GM19043 (cell line): Measurements from ENCODE around the gene ITGA7.

Experiments used
- ATAC-seq: cut with Tn5 transposase; IDR thresholded peaks from one replicate; pipeline ENCODE4 v1.9.1; 2021; ENCODE audit warnings: low read depth; ENCODE audit not compliant: unreplicated experiment

The ITGA7 gene

GRCh38 chr12:55707841-55708694, at the start of gene ITGA7:
Gene ITGA7 (minus strand): TSS chr12:55707904. CDS start chr12:55707682, 222 bp downstream.
- ATAC-seq = peak; percentile 58

GRCh38 chr12:55755246-55755645, 47.5 kb upstream of the ITGA7 start:
- no peak for ATAC-seq

GRCh38 chr12:55748230-55748993, 40.7 kb upstream of the ITGA7 start:
- ATAC-seq = no peak

- no peak for ATAC-seq
These were observed 39.2 kb upstream of the ITGA7 start for GRCh38 chr12:55746913-55747231.

GRCh38 chr12:55746174-55746912, 38.6 kb upstream of the ITGA7 start:
- no peak for ATAC-seq

- ATAC-seq = no peak
These were observed 37.9 kb upstream of the ITGA7 start for GRCh38 chr12:55745361-55746173.

- no peak for ATAC-seq
These were observed 36.8 kb upstream of the ITGA7 start for GRCh38 chr12:55744340-55745030.

GRCh38 chr12:55743406-55744339, 36.0 kb upstream of the ITGA7 start:
- ATAC-seq = no peak

GRCh38 chr12:55742719-55743405, 35.2 kb upstream of the ITGA7 start, which contains the start of gene GDF11:
Gene GDF11 (plus strand): TSS chr12:55743122. CDS start chr12:55743317, 195 bp downstream.
- peak; percentile 31 for ATAC-seq

- no peak for ATAC-seq
These were observed 34.4 kb upstream of the ITGA7 start for GRCh38 chr12:55741931-55742680.

- ATAC-seq = no peak
These were observed 31.3 kb upstream of the ITGA7 start for GRCh38 chr12:55739025-55739378.

GRCh38 chr12:55738123-55739024, 30.7 kb upstream of the ITGA7 start:
- ATAC-seq = peak; percentile 84

- ATAC-seq = no peak
These were observed 29.9 kb upstream of the ITGA7 start for GRCh38 chr12:55737581-55738122.

GRCh38 chr12:55736780-55737580, 29.3 kb upstream of the ITGA7 start:
- peak; percentile 39 for ATAC-seq

- ATAC-seq = no peak
These were observed 28.4 kb upstream of the ITGA7 start for GRCh38 chr12:55736076-55736475.
